IMR-90 (cell line): Measurements from ENCODE around the gene MDP1. TPM values are rescaled to one million over a fixed set of nuclear protein-coding genes. Genes with fewer than 3 reads are reported as not detected.

Experiments used
- CTCF ChIP-seq: conservative IDR thresholded peaks from 2 replicates; pipeline ENCODE4 v1.5.1; 2012; ENCODE audit warnings: mild to moderate bottlenecking, low read depth, low read length, improper control_type of control experiment
- polyA plus RNA-seq, 3 experiments: library from polyadenylated mRNA; depleted of rRNA; stranded (reverse); fragments of >200 nt; gene quantifications; 2 replicates each; pipeline ENCODE4 v1.2.3, GENCODE V29; 2012; ENCODE audit warnings: low replicate concordance in 1 of 3
- total RNA-seq: library from RNA; depleted of rRNA; stranded (reverse); fragments of >200 nt; gene quantifications from 2 replicates; pipeline ENCODE4 v1.2.3, GENCODE V29; 2012

MDP1 gene
- total and polyA plus RNA-seq, 2 of the 4 experiments (the other 2 are of a cell fraction) = 15.1 to 17.8 TPM

DNA sequence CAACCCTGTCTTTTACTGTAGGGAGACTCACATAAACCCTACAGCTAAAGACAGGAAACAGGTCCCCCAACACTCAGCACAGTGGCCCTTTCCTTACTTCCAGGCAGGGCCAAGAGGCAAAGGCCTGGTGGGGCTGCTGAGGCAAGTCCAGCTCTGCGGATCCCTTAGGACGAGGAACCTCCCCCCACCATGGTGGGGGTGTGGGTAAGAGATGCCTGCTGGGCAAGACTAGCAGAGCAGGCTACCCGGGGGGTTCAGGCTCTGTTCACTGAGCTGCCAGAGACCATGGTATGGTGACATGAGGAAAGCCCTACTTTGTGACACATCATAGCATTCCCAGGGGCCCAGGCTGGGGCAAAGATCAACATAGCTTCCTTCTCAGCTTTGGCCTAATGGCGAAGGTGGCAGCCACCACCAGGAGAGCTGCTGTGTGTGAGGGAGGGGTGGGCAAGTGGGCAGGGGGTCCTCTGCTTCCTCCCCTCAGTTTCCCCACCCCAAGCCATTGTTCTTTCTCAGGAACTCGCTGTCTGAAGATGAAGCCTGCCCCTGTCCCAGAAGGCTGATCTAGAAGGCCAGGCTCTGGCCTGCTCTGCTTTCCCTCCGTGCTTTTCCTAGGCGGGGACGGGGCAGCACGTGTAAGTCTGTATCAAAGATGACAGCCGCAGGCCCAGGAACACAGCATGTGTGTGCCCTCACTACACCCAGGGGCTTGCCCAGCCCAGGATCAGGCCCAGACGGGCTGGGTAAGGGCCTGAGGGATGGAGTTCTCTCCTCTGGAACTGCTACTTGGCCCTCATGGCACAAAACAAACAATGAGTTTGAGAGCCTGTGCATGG, 36.6 kb upstream of the MDP1 start (continued):
- no peak for TF ChIP-seq CTCF
